ENCODE measurements around the gene ORM2.

- TF ChIP-seq POLR2AphosphoS5 (IDR thresholded peaks at IDR 0.05; ENCODE audit: low read depth): no peak
- TF ChIP-seq CREB1 (CRISPR knock-in tag; IDR thresholded peaks at IDR 0.05; ENCODE audit: low read depth): no peak
- no peak for TF ChIP-seq CTCF (conservative IDR thresholded peaks at IDR 0.05; ENCODE audit: low read depth in 2 of 2)
- no peak for TF ChIP-seq REST (IDR thresholded peaks at IDR 0.05; ENCODE audit: unreplicated experiment)
Measured at GRCh38 chr9:114364134-114365041, 34.7 kb downstream of the ORM2 start.
